ENCODE results near the gene ABCA7.
"Not testable (repeated sequence)": the region's sequence is repeated elsewhere in the genome, so short reads cannot be mapped to it uniquely, and the experiment has no call there.

ABCA7 gene

GRCh38 chr19:1107661-1108261, 67.9 kb downstream of the ABCA7 start:
- DNase-seq, result no peak

GRCh38 chr19:1108291-1109031, 68.6 kb downstream of the ABCA7 start:
- DNase-seq, result no peak

- DNase-seq, result no peak
Observed at GRCh38 chr19:1109032-1109551, 69.2 kb downstream of the ABCA7 start.

- DNase-seq, result no peak
Observed at GRCh38 chr19:1109697-1110671, 70.1 kb downstream of the ABCA7 start.

GRCh38 chr19:1110809-1111640, 71.1 kb downstream of the ABCA7 start:
- DNase-seq, result no peak

- DNase-seq, result no peak
Observed at GRCh38 chr19:1111641-1112267, 71.8 kb downstream of the ABCA7 start.

GRCh38 chr19:1112268-1113029, 72.5 kb downstream of the ABCA7 start:
- DNase-seq, result no peak

GRCh38 chr19:1113030-1113985, 73.4 kb downstream of the ABCA7 start:
- DNase-seq, result peak; percentile 88

GRCh38 chr19:1113986-1114483, 74.1 kb downstream of the ABCA7 start:
- DNase-seq, result no peak

GRCh38 chr19:1114728-1115127, 74.8 kb downstream of the ABCA7 start:
- DNase-seq, result not testable (repeated sequence)

Data from CD4-positive, alpha-beta T cell treated with Interleukin-21 for 1 hour (primary cell).